Measurements from ENCODE around the gene ZNRF1. TPM values are rescaled to one million over a fixed set of nuclear protein-coding genes. Genes with fewer than 3 reads are reported as not detected.

ZNRF1 gene
- total RNA-seq, 1 donor from 2014 or later: 115 TPM

DNA sequence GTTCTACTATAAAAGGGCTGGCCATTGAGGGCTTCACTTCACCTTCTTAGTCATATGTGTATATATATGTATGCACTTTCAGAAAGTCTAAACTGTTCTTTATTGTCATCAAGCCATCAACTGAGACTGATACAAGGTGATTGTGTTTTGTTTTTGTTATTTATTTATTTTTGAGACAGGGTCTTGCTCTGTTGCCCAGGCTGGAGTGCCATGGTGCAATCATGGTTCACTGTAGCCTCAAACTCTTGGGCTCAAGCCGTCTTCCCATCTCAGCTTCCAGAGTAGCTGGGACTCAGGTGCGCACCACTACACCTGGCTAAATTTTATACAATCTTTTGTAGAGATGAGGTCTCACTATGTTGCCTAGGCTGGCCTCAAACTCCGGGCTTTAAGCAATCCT is 5.6 kb downstream of the ZNRF1 start:
- H3K27ac Mint-ChIP-seq (ENCODE audit: unreplicated experiment): no peak overlapping the region
- peaks cover 19% of the 10 kb centered on the region for H3K36me3 Mint-ChIP-seq (ENCODE audit: low read depth, unreplicated experiment)
- H3K4me3 Mint-ChIP-seq (ENCODE audit: unreplicated experiment): peak overlapping the region; percentile 47
- no peaks in the 10 kb centered on the region for H3K9me3 Mint-ChIP-seq (ENCODE audit: unreplicated experiment)
- DNase-seq (ENCODE audit: low spot score): no peak
- peaks cover 3% of the 10 kb centered on the region for H3K27me3 Mint-ChIP-seq (ENCODE audit: unreplicated experiment)
- TF ChIP-seq, protein P1, sequence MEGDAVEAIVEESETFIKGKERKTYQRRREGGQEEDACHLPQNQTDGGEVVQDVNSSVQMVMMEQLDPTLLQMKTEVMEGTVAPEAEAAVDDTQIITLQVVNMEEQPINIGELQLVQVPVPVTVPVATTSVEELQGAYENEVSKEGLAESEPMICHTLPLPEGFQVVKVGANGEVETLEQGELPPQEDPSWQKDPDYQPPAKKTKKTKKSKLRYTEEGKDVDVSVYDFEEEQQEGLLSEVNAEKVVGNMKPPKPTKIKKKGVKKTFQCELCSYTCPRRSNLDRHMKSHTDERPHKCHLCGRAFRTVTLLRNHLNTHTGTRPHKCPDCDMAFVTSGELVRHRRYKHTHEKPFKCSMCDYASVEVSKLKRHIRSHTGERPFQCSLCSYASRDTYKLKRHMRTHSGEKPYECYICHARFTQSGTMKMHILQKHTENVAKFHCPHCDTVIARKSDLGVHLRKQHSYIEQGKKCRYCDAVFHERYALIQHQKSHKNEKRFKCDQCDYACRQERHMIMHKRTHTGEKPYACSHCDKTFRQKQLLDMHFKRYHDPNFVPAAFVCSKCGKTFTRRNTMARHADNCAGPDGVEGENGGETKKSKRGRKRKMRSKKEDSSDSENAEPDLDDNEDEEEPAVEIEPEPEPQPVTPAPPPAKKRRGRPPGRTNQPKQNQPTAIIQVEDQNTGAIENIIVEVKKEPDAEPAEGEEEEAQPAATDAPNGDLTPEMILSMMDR (IDR thresholded peaks at IDR 0.05; ENCODE audit: unreplicated experiment): no peak
- H3K4me1 Mint-ChIP-seq (ENCODE audit: unreplicated experiment): peaks cover 63% of the 10 kb centered on the region

GRCh38 chr16:75005697-75006096 is 6.9 kb downstream of the ZNRF1 start:
- H3K9me3 Mint-ChIP-seq (ENCODE audit: unreplicated experiment): no peaks in the 10 kb centered on the region
- peaks cover 18% of the 10 kb centered on the region for H3K36me3 Mint-ChIP-seq (ENCODE audit: low read depth, unreplicated experiment)
- DNase-seq (ENCODE audit: low spot score): no peak
- peaks cover 65% of the 10 kb centered on the region for H3K4me1 Mint-ChIP-seq (ENCODE audit: unreplicated experiment)
- H3K27me3 Mint-ChIP-seq (ENCODE audit: unreplicated experiment): peaks cover 3% of the 10 kb centered on the region
- TF ChIP-seq, protein P1 (IDR thresholded peaks at IDR 0.05; ENCODE audit: unreplicated experiment): no peak
- no peak overlapping the region for H3K27ac Mint-ChIP-seq (ENCODE audit: unreplicated experiment)
- no peak overlapping the region for H3K4me3 Mint-ChIP-seq (ENCODE audit: unreplicated experiment)

- H3K27me3 Mint-ChIP-seq (ENCODE audit: unreplicated experiment): no peaks in the 10 kb centered on the region
- DNase-seq (ENCODE audit: low spot score): no peak
- H3K4me1 Mint-ChIP-seq (ENCODE audit: unreplicated experiment): peaks cover 63% of the 10 kb centered on the region
- peak overlapping the region; percentile 34 for H3K27ac Mint-ChIP-seq (ENCODE audit: unreplicated experiment)
- H3K9me3 Mint-ChIP-seq (ENCODE audit: unreplicated experiment): no peaks in the 10 kb centered on the region
- TF ChIP-seq, protein P1 (IDR thresholded peaks at IDR 0.05; ENCODE audit: unreplicated experiment): no peak
- H3K36me3 Mint-ChIP-seq (ENCODE audit: low read depth, unreplicated experiment): peaks cover 13% of the 10 kb centered on the region
- peak overlapping the region; percentile 37 for H3K4me3 Mint-ChIP-seq (ENCODE audit: unreplicated experiment)
Measured at GRCh38 chr16:75007443-75007842, 8.6 kb downstream of the ZNRF1 start.

- no peak overlapping the region for H3K4me3 Mint-ChIP-seq (ENCODE audit: unreplicated experiment)
- TF ChIP-seq, protein P1 (IDR thresholded peaks at IDR 0.05; ENCODE audit: unreplicated experiment): no peak
- peaks cover 64% of the 10 kb centered on the region for H3K4me1 Mint-ChIP-seq (ENCODE audit: unreplicated experiment)
- no peak overlapping the region for H3K27ac Mint-ChIP-seq (ENCODE audit: unreplicated experiment)
- peaks cover 1% of the 10 kb centered on the region for H3K27me3 Mint-ChIP-seq (ENCODE audit: unreplicated experiment)
- no peaks in the 10 kb centered on the region for H3K9me3 Mint-ChIP-seq (ENCODE audit: unreplicated experiment)
- DNase-seq (ENCODE audit: low spot score): no peak
- H3K36me3 Mint-ChIP-seq (ENCODE audit: low read depth, unreplicated experiment): no peaks in the 10 kb centered on the region
Measured at GRCh38 chr16:75010427-75010826, 11.6 kb downstream of the ZNRF1 start.

GRCh38 chr16:75011634-75012307 is 12.9 kb downstream of the ZNRF1 start:
- TF ChIP-seq, protein P1 (IDR thresholded peaks at IDR 0.05; ENCODE audit: unreplicated experiment): no peak
- Mint-ChIP-seq H3K4me3 (ENCODE audit: unreplicated experiment) (peak overlapping the region; percentile 31), H3K27ac (ENCODE audit: unreplicated experiment) (peak overlapping the region; percentile 97), H3K27me3 (ENCODE audit: unreplicated experiment) (peaks cover 1% of the 10 kb centered on the region), H3K9me3 (ENCODE audit: unreplicated experiment) (no peaks in the 10 kb centered on the region), H3K36me3 (ENCODE audit: low read depth, unreplicated experiment) (no peaks in the 10 kb centered on the region), H3K4me1 (ENCODE audit: unreplicated experiment) (peaks cover 70% of the 10 kb centered on the region)
- no peak for DNase-seq (ENCODE audit: low spot score)
